Heart left ventricle (tissue), 13 donors: Measurements from ENCODE around the gene SETD2.

Experiments
- CTCF ChIP-seq, 12 donors: fragments of 200-600 bp; sonication (generic) in 4 of 12; IDR thresholded peaks; one replicate each; pipeline versions ENCODE4 v1.5.0 to v1.8.0; 2018 to 2022; ENCODE audit warnings: antibody characterized with exemption in 12 of 12, mild to moderate bottlenecking in 5 of 12
- POLR2A ChIP-seq, 2 donors: fragments of 450-650 bp; IDR thresholded peaks; one replicate each; pipeline ENCODE4 v1.6.1; 2017; ENCODE audit warnings: antibody characterized with exemption in 2 of 2, mild to moderate bottlenecking in 2 of 2, moderate library complexity in 2 of 2
- donor health status: ischemic (EF 13 %, LVEDD 7.1; RV severe dilation, severe dysfunction).
- donor health status: DM: no; HTN: yes; CAD: no.
- donor health status: DM: no; HTN: no; CAD: no.
- donor health status: ischemic (EF 25% LVEDD 6.9; RV normal size, moderate dysfunction).
- donor health status: ischemic (EF 25% LVEDD 5.7; RV mildly dilated, moderate dysfunction).
- donor health status: ischemic (EF 35%, LVEDD 5.7; RV mildly dilated, moderate dysfunction).
- donor health status: nonischemic (EF 11% LVEDD 7.7; RV severe dilation, severe dysfunction).
- donor health status: DM: yes; HTN: yes; CAD: no.
- donor health status: PGD.
- donor health status: ischemic (EF 29% LVEDD 5.4; RV normal size, mild dysfunction).
- donor health status: nonischemic (EF 23%, LVEDD 6.1; RV moderate dilation, normal function).

GRCh38 chr3:47104259-47104658 lies 59.7 kb downstream of the SETD2 start:
- TF ChIP-seq CTCF (IDR thresholded peaks at IDR 0.05), result no peak
- no peak for TF ChIP-seq POLR2A (IDR thresholded peaks at IDR 0.05)
